BE2C (cell line): ENCODE data around the gene TLE4.

Source experiments
- DNase-seq: peaks from one replicate; pipeline ENCODE4 v3.0.0-alpha.2; 2020
- H3K27me3 ChIP-seq: fragments of 250-450 bp; sonication (Bioruptor Pico); 2 replicates; pipeline ENCODE4 v1.5.1; 2020; ENCODE audit warnings: mild to moderate bottlenecking
- H3K36me3 ChIP-seq: fragments of 250-450 bp; sonication (Bioruptor Pico); 2 replicates; pipeline ENCODE4 v1.5.1; 2020; ENCODE audit warnings: mild to moderate bottlenecking
- H3K4me1 ChIP-seq: fragments of 250-450 bp; sonication (Bioruptor Pico); 2 replicates; pipeline ENCODE4 v1.5.1; 2020
- H3K4me3 ChIP-seq: 2 replicates; pipeline ENCODE4 v1.5.1; 2011; ENCODE audit warnings: low read depth, low read length
- H3K9me3 ChIP-seq: fragments of 250-450 bp; sonication (Bioruptor Pico); 2 replicates; pipeline ENCODE4 v1.5.1; 2020
- CTCF ChIP-seq: IDR thresholded peaks from 2 replicates; pipeline ENCODE4 v1.5.1; 2012; ENCODE audit warnings: mild to moderate bottlenecking, low read depth, low read length

TLE4 gene

DNA sequence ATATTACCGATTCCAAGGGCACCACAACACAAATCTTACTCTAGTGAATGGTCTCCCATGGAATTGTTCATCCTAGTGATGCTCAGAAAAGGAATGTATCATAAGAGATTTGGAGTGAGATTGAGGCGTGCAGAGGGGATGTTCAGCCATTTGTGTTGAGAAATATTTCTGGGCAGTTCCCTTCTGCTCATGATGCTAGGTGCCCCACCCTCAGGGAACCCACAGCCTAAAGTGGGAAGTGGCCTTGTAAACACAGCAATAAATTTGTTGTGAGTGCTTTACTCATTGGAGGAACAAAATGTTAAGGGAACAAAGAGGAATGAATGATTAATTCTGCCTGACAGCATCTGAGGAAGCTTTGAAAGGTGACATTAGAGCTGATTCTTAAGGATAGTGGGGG, 129.9 kb downstream of the TLE4 start:
- Histone ChIP-seq H3K4me3 (no peak overlapping the region), H3K36me3 (peaks cover 22% of the 10 kb centered on the region), H3K9me3 (no peaks in the 10 kb centered on the region), H3K27me3 (no peaks in the 10 kb centered on the region), H3K4me1 (peaks cover 5% of the 10 kb centered on the region)
- no peak for DNase-seq
- TF ChIP-seq CTCF: no peak

DNA sequence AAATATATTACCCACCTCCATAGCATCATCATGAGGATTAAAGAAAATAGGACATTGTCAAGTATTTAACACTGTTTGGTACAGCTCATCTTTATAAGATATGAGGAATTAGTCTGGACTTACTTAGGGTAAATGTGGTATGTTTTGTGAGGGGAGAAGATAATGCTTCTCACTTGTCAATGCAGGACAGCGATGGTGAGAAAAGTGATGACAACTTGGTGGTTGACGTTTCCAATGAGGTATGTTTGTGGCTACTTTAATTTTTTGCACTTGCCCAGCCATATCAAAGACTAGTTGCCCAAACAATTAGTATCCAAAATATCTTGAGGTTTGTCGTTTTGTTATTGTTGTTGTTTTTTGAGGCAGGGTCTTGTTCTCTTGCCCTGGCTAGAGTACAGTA, 133.9 kb downstream of the TLE4 start:
- no peaks in the 10 kb centered on the region for H3K4me1 ChIP-seq
- H3K4me3 ChIP-seq: no peak overlapping the region
- H3K9me3 ChIP-seq: no peaks in the 10 kb centered on the region
- DNase-seq: no peak
- no peak for TF ChIP-seq CTCF
- peaks cover 57% of the 10 kb centered on the region for H3K36me3 ChIP-seq
- no peaks in the 10 kb centered on the region for H3K27me3 ChIP-seq

DNA sequence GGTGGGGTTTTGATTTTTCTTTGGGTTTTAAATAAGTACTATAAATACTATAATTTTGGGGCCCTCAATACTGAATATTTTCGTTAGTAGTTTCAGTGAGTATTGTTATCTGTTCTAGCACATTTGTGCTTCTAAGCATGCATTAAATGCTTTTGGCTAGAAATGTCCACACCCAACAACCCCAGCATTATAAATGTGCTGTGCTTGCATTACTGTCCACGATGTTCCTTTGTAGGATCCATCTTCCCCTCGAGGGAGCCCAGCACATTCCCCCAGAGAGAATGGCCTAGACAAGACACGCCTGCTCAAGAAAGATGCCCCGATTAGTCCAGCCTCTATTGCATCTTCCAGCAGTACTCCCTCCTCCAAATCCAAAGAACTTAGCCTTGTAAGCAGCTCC, 134.7 kb downstream of the TLE4 start:
- DNase-seq: no peak
- Histone ChIP-seq H3K9me3 (no peaks in the 10 kb centered on the region), H3K27me3 (no peaks in the 10 kb centered on the region), H3K4me3 (no peak overlapping the region), H3K36me3 (peaks cover 65% of the 10 kb centered on the region), H3K4me1 (no peaks in the 10 kb centered on the region)
- no peak for TF ChIP-seq CTCF

DNA sequence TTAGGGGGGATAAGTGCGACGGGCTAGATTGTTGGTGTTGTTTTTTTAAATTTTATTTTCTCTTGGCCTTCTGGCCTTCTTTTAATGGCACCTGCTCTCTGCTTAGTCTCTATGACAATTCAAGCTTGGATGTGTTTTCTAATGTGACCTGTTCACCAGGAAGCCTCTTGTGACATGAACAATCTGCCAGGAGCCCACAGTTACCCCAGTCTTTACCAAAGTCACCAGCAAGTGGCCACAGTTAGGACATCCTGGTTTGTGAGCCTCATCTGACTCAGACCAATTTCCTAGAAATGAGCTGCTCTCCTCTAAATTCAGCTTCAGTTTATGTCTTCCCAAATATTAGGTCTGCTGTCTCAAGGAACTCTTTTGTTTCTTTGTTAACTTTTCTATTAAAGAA, 135.8 kb downstream of the TLE4 start:
- Histone ChIP-seq H3K36me3 (peaks cover 68% of the 10 kb centered on the region), H3K4me3 (no peak overlapping the region), H3K9me3 (no peaks in the 10 kb centered on the region), H3K4me1 (no peaks in the 10 kb centered on the region; the same call in 1 of the 2 replicates), H3K27me3 (no peaks in the 10 kb centered on the region)
- no peak for DNase-seq
- no peak for TF ChIP-seq CTCF

GRCh38 chr9:79708541-79708940, 136.8 kb downstream of the TLE4 start:
- no peak for TF ChIP-seq CTCF
- Histone ChIP-seq H3K4me3 (no peak overlapping the region), H3K27me3 (no peaks in the 10 kb centered on the region), H3K4me1 (peaks cover under 1% of the 10 kb centered on the region), H3K9me3 (no peaks in the 10 kb centered on the region), H3K36me3 (peaks cover 78% of the 10 kb centered on the region)
- no peak for DNase-seq

- TF ChIP-seq CTCF: no peak
- no peaks in the 10 kb centered on the region for H3K9me3 ChIP-seq
- peaks cover 8% of the 10 kb centered on the region for H3K4me1 ChIP-seq
- DNase-seq: no peak
- no peak overlapping the region for H3K4me3 ChIP-seq
- H3K27me3 ChIP-seq: no peaks in the 10 kb centered on the region
- peaks cover 87% of the 10 kb centered on the region for H3K36me3 ChIP-seq
Measured at GRCh38 chr9:79709743-79710674, 138.2 kb downstream of the TLE4 start.
